Hepatic stellate cell (primary cell): ENCODE results near the gene PROSER3.

Source experiments
- DNase-seq: peaks from one replicate; pipeline ENCODE4 v3.0.0; 2011; ENCODE audit warnings: low spot score

PROSER3 gene

DNA sequence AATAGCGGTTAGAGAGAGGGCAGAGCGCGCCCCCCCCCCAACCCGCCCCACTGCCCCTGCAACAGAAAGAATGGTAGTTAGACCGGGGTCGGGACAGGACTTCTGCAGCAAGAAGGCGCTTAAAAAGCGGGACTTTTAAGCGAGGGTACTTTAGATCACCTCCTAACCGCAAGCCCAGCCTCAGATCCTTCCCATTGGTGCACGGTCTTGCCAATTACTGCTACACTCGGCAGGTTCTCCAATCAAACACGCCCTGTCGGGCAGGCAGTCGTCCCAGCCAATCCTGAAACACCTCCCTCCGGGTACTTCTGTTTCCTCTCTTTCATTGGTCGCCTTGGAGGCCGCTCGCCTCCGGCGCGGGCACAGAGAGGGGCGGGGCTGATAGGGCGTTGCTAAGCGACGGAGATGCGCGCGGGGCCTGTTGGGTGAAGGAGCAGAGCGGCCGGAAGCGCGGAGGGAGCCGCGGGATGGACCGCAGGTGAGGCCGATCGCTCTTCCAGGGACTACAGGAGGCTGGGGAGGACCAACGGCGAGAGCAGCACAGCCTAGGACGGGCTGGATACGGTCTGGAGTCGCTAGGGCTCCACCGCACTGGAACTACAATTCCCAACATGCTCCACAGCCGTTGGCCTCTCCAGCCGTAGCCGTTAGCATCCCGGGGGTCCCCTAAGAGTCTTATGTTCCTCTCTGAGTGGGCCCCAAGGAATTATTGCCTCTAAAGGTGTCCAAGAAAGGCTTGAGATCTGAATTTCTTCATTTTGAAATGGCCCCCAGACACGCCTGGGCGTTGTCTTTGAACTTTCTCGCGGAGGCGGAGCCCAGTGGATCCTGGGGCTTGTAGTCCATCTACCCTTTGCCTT, at the start of gene PROSER3:
PROSER3 (plus strand) TSS at position 428 of the 860 bp plus-strand sequence; CDS start at position 468, 40 bp downstream.
- peak; percentile 99 for DNase-seq

DNA sequence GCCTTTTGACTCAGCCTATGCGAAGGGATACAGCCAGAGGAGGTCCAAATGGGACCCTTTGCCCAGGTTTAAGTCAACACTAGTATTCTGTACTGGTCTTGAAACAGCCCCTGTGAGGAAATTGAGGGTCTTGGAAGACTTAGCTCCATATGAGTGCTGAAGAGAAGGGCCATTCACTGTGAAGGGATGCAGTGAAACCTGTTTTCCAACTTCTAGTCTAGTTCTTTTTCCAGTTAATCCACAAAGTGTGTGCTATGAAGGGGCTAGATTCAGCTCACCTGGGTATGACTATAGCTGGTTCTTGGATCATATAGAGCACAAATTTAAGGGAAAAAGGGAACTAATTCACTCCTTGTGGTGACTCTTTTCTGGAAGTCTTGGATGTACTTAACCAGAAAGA, 49.6 kb upstream of the PROSER3 start:
- DNase-seq = no peak

DNA sequence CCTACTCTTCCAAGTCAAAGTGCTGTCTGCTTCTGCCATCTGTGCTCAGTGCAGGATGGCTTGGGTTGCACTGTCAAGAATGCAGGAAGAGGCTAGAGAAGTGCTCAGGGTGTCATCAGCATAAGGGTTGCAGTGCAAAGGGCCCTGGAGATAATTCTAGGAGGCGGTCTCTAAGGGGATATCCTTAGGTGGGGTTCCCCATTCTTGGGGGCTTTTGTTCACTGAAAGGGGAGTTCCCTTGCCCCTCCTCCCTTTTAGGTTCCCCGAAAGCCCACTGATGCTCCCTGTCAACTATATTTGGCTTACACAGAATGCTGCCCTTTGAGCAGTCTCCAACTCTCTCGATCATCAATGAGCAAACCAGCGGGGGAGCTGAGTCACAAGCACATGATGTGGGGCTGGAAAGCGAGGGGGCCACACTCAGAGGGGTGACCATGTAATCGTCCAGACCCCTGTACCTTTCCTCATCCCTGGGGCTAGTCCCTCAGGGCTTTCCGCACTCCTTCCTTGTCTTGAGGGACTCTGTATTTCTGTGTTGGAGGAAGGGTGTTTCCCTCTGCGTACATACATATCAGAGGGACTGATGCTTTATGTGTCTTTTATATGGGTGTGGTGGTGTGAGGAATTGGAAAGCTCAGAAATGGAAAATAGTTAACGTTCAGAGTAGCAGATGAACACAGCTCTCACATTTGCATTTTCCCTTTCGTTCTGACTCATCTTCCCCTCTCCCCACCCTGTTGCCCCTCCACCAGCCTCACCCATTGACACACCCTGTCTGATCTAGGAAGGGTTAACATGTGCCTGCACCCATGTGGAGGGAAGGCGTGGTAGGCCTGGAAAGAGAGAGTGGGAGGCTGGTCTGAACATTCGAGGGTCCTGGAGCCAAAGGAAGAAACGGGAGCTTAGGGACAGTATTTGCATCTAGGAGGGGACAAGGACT, 46.9 kb upstream of the PROSER3 start:
- DNase-seq = no peak

DNA sequence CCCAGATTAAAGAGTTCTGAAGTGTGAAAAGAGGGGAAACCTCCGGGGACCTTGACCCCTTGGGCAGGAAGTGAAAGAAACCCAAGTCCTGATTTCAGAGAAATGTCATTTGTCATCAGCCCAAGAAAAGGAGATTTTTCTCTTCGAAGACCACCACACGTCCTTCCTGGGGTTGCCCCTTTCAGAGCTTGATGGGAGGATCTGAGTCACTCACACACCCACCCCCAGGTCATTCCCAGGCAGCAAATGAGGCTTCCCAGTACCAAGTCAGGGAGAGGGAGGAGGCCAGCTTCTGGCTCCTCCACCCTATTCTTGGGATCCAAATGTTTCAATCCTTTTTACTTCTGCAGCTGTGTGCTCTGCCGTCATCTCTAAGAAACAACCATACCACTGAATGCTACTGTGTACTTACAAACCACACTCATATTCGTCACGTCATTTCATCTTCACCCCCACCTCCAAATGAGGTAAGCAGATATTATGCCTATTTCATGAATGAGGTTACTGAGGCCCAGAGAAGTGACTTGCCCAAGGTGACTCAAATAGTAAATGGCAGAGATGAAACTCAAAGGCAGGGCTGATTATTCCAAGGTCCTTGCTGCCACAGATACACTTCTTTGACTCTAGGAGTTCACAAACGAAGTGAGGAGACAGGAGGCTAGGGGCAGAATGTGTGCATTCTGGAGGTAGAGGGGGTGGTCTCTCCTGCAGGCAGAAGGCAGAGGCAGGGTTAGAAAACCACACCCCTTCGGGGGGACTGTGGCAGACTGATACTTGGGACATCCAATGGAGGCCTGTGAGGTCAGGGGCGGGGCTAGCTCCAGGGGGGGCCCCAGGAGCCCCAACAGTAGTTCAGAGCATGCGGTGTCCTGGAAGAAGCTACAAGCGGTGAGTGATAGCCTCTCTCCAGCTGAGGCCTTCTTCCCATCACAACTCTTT, 45.1 kb upstream of the PROSER3 start:
- DNase-seq = no peak

DNA sequence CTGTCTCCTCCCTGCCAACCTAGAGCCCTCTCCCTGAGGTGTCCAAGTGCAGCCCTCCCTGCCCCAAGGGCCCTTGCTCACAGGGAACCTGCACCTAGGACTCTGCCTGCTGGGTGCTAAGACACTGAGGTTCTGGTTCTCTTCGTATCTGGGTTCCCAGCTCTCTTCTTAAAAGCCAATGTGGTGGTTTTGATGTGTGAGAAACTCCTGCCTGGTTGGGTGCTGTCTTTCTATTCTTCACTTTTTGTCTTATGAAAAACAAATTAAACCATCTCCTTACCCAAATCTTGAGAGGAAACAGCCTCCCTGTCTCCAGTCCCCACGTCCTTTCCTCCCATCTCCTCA, 44.5 kb upstream of the PROSER3 start:
- no peak for DNase-seq

DNA sequence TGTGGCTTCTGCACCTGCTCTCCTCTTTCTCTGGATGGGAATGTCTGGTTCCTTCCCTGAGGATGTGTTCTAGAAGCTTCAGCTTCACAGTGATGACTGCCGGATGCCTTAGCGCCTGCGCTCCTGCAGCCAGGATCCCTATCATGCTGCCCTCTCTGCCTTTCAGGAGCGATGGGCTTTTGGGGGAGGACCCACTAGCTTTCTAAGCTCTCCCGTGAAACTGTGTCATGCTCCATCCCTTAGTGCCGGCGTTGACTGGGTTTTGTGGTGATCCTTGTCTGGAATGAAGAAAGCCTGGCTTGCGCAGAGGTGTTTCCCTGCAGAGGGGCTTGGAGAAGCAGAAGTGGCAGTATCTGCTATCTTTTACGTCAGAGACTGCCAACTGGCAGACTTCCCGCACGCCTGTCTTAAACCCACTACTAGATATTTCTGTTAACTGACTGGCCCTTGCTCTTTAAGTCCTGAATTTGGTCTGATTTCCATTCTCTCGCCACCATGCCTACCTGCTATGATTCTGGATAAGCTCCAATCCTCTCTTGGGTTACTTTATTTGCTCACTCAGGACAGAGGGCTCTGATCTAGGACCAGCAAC, 44.0 kb upstream of the PROSER3 start:
- DNase-seq = no peak

DNA sequence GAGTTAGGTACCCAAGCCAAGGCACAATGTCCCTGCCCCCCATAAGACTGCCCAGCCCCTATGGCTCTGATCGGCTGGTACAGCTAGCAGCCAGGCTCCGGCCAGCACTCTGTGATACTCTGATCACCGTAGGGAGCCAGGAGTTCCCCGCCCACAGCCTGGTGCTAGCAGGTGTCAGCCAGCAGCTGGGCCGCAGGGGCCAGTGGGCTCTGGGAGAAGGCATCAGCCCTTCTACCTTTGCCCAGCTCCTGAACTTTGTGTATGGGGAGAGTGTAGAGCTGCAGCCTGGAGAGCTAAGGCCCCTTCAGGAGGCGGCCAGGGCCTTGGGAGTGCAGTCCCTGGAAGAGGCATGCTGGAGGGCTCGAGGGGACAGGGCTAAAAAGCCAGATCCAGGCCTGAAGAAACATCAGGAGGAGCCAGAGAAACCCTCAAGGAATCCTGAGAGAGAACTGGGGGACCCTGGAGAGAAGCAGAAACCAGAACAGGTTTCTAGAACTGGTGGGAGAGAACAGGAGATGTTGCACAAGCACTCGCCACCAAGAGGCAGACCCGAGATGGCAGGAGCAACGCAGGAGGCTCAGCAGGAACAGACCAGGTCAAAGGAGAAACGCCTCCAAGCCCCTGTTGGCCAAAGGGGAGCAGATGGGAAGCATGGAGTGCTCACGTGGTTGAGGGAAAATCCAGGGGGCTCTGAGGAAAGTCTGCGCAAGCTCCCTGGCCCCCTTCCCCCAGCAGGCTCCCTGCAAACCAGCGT, 43.2 kb upstream of the PROSER3 start:
- DNase-seq = no peak

DNA sequence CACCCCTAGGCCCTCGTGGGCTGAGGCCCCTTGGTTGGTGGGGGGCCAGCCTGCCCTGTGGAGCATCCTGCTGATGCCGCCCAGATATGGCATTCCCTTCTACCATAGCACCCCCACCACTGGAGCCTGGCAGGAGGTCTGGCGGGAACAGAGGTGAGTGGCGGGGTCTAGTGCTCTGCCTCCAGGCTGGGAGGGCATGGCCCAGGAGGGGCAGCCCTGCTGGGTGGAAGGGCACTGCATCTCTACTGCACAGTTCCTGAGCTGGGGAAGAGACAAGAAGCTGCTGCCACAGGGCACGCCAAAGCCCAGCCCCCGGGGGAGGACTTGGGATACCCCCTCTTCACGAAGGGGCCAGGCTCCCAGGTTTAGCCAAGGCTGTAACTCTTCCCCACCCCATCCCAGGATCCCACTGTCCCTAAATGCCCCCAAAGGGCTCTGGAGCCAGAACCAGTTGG, 42.6 kb upstream of the PROSER3 start:
- no peak for DNase-seq

DNA sequence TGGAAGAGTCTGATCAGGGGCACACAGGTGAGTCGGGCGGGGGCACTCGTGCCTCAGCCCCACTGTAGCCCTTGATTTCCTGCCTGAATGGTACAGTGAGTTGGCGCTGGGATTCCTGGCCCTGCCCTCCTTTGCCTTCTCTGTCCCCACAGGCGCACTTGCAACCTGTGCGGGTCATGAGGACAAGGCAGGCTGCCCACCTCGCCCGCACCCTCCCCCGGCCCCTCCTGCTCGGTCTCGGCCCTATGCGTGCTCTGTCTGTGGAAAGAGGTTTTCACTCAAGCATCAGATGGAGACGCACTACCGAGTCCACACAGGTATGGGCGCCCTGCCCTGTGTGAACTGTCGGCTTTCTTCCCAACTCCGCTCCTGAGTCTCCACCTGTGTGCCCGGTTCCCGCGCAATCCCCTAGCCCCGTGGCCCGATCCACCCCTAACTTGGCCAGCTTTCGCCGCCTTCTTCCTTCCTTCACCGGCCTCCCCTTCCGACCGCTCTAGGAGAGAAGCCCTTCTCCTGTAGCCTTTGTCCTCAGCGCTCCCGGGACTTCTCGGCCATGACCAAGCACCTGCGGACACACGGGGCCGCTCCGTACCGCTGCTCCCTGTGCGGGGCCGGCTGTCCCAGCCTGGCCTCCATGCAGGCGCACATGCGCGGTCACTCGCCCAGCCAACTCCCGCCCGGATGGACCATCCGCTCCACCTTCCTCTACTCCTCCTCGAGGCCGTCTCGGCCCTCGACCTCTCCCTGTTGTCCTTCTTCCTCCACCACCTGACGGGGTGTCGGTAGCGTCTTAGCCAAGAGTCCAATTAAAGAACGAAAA, 41.8 kb upstream of the PROSER3 start:
- peak; percentile 82 for DNase-seq

DNA sequence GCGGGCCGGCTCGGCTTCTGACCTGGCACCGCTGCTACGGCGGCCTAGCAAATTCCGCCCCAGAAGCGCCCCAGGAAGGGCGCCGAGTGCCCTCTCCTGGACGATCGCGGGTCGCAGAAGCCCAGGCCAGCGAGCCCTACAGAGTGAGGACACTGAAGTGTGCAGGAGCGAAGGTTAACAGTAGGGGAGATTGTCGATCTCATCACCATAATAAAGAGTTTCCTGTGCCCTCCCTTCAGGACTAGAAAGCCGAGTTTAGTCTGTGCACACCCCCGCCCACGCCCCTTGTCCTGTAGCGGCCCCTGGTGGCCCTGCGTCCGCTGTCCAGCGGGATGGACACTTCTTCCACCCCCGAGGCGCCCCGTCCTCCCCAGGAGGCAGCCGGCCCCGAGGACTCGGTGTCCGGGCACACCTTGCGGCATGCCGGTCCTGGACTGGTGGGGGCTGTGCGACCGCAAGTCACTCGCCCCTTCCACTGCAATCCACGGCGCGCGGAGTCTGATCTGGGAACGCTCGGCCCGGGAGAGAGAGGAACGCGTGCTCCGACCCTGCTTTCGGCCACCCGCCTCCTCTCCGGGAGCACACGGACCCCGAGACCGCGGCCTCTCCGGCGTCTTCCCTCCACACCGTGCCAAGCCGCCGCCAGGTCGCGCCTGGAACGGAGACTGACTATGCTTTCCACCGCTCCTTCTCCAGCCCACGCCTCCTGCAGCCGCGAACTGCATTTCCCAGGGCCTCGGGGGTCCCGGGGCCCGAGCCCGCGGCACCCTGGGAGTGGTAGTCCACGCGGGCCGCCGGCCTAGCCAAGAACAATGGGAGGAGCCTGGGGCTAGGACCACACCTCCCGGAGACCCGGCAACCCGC, 40.9 kb upstream of the PROSER3 start:
- peak; percentile 99 for DNase-seq

DNA sequence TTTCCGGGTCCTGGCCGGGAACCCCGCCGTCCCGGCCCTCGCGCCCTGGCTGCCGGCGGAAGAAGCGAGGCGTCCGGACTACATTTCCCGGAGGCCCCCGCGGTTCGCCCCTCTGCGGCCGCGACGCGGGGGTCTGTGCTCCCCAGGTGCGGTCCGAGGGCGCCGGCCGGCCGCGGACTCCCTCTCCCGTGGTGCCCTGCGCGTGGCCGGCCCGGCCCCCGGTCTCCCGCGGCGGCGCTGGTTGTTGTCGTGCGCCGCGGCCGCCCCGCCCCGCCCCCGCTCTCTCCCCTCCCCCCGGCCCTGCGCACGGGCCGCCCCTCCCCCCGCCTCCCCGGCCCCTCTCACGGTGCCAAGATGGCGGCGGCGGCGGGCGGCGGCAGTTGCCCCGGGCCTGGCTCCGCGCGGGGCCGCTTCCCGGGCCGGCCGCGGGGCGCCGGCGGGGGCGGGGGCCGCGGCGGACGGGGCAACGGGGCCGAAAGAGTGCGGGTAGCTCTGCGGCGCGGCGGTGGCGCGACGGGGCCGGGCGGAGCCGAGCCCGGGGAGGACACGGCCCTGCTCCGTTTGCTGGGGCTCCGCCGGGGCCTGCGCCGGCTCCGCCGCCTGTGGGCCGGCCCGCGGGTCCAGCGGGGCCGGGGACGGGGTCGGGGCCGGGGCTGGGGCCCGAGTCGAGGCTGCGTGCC, 40.2 kb upstream of the PROSER3 start, which contains the start of gene KMT2B:
KMT2B (plus strand) TSS at position 339 of the 680 bp plus-strand sequence; CDS start at position 355, 16 bp downstream.
- peak; percentile 97 for DNase-seq

DNA sequence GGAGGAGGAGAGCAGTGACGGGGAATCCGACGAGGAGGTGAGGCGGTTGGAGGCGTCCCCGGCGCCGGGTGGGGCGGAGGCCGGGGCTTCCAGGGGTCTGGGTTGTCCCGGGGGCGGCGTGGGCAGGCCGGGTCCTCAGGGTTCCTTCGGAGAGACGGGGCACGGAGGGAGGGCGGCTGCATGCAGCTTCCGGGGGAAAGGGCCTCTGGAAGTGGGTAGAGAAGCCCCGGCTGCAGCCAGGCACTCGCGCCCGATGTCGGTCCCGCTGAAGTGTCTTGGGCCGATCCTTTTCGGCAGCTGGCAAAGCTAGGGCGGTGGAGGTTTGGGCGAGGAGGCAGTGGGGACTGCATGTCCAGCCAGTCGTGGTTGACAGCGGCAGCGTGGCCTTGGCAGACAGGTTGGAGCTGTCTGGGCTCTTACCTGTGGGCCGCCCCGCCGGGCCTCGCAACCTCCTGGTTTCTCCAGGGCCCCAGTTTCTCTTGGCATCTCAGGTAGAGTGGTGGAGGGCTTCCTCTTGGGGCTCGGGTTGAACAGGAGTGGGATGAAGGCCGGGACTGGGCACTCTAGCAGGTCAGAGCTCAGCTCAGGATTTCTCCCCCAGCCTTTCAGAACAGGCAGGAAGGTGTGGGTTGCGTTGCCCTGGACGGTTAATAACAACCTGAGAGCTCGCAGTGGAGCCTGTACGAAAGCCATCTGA, 39.5 kb upstream of the PROSER3 start:
- peak; percentile 63 for DNase-seq

DNA sequence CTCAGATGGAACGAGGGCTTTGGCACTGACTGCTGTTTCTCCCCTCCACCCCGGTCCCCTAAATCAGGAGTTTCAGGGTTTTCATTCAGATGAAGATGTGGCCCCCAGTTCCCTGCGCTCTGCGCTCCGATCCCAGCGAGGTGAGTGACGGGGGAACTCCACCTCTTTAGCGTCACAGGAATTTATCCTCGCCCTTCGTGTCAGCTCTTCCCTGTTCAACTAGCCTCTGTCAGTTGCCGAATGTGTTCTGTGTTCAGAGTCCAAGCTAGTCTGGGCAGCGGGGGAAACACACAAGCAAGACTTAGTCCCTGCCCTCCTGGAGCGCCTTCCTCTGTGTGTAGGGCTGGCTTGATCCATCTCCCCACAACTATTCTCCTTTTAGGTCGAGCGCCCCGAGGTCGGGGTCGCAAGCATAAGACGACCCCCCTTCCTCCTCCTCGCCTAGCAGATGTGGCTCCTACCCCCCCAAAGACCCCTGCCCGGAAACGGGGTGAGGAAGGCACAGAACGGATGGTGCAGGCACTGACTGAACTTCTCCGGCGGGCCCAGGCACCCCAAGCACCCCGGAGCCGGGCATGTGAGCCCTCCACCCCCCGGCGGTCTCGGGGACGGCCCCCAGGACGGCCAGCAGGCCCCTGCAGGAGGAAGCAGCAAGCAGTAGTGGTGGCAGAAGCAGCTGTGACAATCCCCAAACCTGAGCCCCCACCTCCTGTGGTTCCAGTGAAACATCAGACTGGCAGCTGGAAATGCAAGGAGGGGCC, 38.4 kb upstream of the PROSER3 start:
- no peak for DNase-seq

DNA sequence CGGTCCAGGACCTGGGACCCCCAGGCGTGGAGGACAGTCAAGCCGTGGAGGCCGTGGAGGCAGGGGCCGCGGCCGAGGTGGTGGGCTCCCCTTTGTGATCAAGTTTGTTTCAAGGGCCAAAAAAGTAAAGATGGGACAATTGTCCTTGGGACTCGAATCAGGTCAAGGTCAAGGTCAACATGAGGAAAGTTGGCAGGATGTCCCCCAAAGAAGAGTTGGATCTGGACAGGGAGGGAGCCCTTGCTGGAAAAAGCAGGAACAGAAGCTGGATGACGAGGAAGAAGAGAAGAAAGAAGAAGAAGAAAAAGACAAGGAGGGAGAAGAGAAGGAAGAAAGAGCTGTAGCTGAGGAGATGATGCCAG, 37.8 kb upstream of the PROSER3 start:
- DNase-seq = no peak

DNA sequence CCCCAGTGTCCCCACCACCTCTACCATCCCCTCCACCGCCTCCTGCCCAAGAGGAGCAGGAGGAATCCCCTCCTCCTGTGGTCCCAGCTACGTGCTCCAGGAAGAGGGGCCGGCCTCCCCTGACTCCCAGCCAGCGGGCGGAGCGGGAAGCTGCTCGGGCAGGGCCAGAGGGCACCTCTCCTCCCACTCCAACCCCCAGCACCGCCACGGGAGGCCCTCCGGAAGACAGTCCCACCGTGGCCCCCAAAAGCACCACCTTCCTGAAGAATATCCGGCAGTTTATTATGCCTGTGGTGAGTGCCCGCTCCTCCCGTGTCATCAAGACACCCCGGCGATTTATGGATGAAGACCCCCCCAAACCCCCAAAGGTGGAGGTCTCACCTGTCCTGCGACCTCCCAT, 37.3 kb upstream of the PROSER3 start:
- no peak for DNase-seq

DNA sequence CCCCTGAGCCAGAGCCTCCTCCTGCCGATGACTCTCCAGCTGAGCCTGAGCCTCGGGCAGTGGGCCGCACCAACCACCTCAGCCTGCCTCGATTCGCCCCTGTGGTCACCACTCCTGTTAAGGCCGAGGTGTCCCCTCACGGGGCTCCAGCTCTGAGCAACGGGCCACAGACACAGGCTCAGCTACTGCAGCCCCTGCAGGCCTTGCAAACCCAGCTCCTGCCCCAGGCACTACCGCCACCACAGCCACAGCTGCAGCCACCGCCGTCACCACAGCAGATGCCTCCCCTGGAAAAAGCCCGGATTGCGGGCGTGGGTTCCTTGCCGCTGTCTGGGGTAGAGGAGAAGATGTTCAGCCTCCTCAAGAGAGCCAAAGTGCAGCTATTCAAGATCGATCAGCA, 36.6 kb upstream of the PROSER3 start:
- no peak for DNase-seq

DNA sequence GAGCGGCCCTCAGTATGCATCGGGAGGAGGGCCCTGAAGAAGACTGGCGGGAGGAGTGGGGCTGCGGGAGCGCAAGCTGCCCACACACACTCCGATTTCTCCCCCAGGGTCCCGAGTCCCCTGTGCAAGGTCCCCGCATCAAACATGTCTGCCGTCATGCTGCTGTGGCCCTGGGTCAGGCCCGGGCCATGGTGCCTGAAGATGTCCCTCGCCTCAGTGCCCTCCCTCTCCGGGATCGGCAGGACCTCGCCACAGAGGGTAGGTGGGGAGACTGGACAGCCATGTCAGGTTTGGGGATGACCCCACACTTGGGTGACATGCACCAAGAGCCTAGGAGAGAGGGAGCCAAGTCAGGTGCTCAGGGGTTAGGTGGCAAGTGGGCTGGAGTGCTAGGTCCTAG, 35.5 kb upstream of the PROSER3 start:
- DNase-seq = no peak
